GM12891 (cell line): ENCODE results near the gene MGP.
A peak's percentile ranks its signal among the peaks of the same experiment; 100 is the strongest.

ENCODE experiments used
- DNase-seq: peaks from one replicate; pipeline ENCODE4 v3.0.0; 2011; ENCODE audit warnings: low spot score; ENCODE audit not compliant: insufficient read length
- FAIRE-seq: peaks from 2 replicates; lab custom pipeline; 2011; peaks lifted over from hg19 to GRCh38; lab: Jason Lieb, UNC
- PAX5 ChIP-seq: IDR thresholded peaks from 2 replicates; pipeline ENCODE4 v1.6.1; 2011; ENCODE audit warnings: low read length, moderate library complexity, mild to moderate bottlenecking; ENCODE audit not compliant: insufficient read depth, severe bottlenecking
- POLR2A ChIP-seq: IDR thresholded peaks from 2 replicates; pipeline ENCODE4 v1.6.1; 2011; ENCODE audit warnings: low read depth, low read length, control low read depth
- POLR2AphosphoS5 ChIP-seq: IDR thresholded peaks from 2 replicates; pipeline ENCODE4 v1.6.1; 2011; ENCODE audit warnings: low read depth, low read length, control low read depth
- POU2F2 ChIP-seq: IDR thresholded peaks from 2 replicates; pipeline ENCODE4 v1.6.1; 2011; ENCODE audit warnings: low read depth, mild to moderate bottlenecking, control low read depth, low read length, moderate library complexity
- SPI1 ChIP-seq: IDR thresholded peaks from 2 replicates; pipeline ENCODE4 v1.6.1; 2011; ENCODE audit warnings: low read depth, low read length, control low read depth
- TAF1 ChIP-seq: IDR thresholded peaks from 2 replicates; pipeline ENCODE4 v1.6.1; 2011; ENCODE audit warnings: low read depth, low read length, control low read depth

Gene MGP

DNA sequence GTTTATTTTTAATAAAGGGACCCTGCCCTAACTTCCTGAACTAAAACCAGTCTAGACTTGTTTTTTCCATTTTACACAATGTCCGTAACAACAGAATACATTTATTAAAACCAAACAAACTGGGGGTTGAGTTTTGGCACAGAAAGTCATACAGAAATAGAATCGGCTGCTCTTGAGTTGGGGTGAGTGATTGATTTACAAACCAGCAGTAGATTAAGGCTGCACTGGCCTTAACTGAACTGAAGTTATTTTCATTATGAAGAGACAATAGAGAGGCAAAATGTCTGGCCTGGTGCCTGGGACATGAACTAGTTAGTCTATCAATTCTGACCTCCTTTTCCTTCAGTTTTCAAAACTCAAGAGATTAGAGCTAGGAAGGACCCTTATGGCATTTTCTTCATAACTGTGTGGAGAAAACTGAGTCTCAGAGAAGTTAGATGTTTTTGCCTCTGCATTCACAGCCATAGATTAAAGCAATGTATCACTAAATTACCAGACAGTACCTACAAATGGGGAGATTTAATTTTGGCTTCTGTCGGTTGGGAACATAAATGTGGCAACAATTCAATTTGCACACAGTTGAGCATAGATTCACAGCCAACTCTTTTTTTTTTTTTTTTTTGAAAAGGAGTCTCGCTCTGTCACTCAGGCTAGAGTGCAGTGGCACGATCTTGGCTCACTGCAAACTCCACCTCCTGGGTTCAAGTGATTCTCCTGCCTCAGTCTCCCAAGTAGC lies 19.8 kb upstream of the MGP start:
- FAIRE-seq (no peak), DNase-seq (no peak)
- no peak for TF ChIP-seq PAX5
- no peak for TF ChIP-seq POLR2AphosphoS5
- no peak for TF ChIP-seq POU2F2
- no peak for TF ChIP-seq POLR2A
- no peak for TF ChIP-seq TAF1
- TF ChIP-seq SPI1: no peak

DNA sequence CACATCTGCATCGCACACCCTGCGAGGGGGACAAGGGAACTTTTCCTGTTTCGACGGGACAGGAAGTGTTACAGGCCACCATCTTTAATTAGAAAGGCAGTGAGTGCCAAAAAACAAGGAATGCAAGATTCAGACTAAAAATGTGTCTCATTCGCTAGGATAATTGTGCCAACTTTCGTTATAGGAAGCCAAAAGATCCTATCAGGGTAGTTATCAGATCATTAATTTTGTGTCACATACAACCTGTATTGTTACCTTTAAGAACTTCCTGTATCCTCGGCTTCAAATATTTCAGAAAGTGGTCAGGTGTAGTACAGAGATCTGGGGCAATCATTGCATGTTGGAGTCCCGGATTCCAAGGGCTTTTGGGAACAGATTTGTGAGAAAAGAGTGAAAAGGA lies 19.2 kb upstream of the MGP start:
- TF ChIP-seq TAF1 (no peak), POU2F2 (no peak)
- no peak for DNase-seq
- FAIRE-seq: no peak

DNA sequence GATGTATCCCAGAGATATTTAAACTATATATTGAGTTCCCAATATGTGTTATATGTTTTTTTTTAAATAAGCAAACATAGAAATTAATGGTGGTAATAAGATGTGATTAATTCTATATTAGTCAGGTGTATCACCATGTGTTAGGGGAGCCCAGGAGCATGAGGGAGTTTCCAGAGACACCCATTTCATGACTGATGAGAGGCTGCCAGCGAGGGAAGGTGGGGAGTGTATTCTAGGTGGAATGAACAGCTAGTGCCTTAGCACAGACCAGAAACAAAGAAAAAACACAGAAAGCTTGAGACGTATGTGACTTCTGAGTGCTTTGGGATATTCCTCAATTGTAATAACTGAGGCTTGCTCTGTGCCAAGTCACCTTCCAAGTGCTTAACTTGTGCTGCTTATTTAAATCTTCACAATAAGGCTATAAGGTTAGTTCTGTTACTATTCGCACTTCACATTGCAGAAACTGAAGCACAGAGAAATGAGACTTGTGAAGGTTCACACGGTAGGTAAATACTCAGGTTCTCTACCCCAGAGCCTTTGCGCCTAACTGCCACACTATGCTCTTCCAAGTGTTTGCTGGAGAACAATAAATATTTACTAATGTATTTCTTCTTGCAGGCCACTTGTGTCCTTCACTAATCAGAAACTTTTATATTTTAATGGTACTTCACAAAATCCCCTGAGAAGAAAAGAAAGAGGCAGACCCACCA lies 17.9 kb upstream of the MGP start:
- FAIRE-seq (no peak), DNase-seq (no peak)
- no peak for TF ChIP-seq PAX5
- no peak for TF ChIP-seq SPI1
- TF ChIP-seq POU2F2: no peak
- no peak for TF ChIP-seq POLR2A
- TF ChIP-seq POLR2AphosphoS5: no peak
- no peak for TF ChIP-seq TAF1

DNA sequence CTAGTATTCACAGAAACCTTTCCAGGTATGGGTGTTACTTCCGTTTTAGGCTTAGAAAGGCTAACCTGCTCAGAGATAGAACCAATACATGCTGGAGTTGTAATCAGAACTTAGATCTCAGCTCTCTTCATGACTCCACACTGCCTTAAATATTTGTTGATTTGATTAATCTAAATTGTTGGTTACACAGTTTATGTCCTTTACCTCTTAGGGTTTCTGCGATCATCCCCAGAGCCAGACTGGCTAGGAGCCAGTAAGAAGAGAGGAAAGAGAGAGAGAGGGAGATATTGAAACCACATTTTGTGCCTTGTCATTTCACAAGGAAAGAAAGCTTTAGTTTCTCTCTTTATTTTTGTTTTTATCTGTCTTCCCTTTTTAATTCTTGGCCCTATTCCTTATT lies 16.8 kb upstream of the MGP start:
- no peak for TF ChIP-seq POLR2AphosphoS5
- DNase-seq (no peak), FAIRE-seq (no peak)

DNA sequence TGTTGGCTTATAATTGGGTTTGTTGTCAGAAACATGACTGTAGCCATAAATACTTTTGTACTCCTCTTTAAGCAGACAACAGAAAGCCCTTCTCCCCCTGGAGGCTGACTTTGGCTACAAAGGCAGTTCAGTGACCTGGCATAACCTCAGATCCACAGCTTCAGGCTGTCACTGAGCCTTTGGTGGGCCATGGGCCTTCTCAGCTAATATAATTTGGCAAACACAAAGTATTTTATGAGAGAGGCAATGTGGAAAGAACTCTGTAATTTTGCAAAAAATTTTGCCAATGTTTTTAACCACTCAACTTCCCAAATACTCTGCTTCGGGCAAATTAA lies 15.5 kb upstream of the MGP start:
- no peak for DNase-seq
- TF ChIP-seq SPI1 (no peak), TAF1 (no peak), PAX5 (no peak), POLR2AphosphoS5 (no peak), POLR2A (no peak), POU2F2 (no peak)
- FAIRE-seq: no peak

DNA sequence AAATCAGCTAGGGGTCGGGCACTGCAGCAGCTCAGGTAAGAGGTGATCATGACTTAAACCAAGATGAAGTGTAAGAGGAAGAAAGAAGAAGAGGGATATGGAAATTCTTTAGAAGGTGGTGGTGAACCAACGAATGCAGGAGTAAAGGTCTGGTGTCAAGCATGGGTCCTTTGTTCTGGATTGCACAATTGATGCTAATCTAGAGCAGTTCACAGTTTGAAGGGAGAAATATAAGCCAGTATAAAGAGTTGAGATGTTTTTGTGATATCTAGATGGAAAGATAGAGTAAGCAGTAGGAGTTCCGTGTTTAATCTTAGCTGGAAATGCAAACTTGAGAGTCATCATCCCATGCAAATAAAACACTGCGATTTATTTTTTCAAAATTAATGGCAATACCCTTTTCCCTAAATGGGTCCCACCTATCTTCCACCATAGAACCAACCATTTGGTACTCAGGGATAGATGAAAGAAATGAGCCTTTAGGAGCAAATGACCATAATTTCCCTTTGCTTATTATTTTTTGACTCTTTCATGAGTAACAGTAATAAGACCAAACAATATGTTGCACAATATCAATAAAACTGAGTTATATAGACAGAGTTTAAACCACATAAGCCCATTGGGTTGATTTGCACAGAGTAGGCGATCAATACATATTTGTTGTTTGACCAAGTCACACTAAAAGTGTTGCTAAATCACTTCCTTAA lies 15.0 kb upstream of the MGP start:
- no peak for DNase-seq
- TF ChIP-seq TAF1 (no peak), POLR2AphosphoS5 (no peak)
- no peak for FAIRE-seq

DNA sequence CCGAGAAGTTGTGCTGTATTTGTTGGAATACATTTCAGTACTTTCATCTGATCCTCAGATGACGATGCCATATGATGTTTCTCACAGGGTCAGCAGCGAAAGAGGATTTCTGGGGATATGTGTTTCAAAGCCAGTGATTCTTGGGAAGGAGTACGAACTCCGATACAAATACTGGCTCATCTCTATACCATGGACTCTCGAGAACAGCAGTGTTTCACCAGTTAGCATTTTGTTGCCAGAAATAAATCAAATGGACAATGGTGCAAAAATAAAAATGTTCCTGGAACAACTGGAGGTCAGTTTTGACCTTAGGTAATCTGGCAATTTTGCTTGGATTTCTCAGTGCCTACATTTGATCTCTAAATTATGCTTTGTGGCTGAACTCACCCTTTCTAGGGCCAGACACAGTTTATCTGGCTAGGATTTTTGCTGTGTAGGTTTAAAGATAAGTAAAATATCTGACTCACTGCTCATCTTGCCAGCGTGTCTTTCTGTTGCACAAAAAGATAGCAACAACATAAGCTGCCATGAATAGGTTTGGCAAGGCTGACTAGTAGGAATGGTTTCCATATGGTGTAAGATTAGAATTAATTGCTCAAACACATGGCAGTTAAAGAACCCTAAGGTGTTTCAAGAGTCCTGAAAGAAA lies 11.0 kb upstream of the MGP start:
- DNase-seq: no peak

DNA sequence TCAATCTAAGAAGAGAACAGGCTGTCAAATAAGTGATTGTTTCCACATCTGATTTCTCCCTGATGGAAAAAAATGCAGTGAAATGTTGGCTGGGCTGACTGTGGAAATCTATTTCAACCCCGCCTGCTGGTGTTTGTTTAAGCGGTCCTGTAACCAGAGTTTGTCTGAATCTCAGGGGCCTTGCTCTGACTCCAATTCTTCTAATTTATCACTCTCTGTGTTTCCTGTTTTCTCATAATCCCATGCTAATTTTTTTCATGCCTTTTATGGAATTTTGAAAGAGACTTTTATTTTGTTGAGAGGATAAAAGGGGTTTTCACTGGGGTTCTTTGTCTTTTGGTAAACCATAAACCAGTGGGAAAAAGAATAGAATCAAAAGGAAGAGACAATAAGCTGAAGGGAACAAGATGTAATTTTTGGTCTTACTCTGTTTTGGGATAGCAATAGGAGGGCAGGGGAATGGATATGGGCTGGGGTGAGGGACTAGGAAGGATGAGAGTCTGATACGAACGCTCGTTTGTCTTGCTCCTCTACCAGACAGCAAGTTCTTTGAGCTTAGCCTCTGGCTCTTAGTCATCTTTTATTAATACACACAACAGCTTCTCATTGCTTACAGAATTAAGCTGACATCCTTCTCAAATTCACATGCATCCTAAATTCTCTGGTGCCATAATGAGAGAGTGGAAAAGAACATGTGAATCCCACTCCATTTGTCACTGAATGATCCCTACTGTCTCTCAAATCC lies 8.0 kb upstream of the MGP start:
- no peak for TF ChIP-seq POLR2A
- TF ChIP-seq POU2F2: no peak
- DNase-seq (no peak), FAIRE-seq (no peak)

More for the DNA sequence above, 11.0 kb upstream of the MGP start:
- FAIRE-seq: no peak
- no peak for TF ChIP-seq TAF1

DNA sequence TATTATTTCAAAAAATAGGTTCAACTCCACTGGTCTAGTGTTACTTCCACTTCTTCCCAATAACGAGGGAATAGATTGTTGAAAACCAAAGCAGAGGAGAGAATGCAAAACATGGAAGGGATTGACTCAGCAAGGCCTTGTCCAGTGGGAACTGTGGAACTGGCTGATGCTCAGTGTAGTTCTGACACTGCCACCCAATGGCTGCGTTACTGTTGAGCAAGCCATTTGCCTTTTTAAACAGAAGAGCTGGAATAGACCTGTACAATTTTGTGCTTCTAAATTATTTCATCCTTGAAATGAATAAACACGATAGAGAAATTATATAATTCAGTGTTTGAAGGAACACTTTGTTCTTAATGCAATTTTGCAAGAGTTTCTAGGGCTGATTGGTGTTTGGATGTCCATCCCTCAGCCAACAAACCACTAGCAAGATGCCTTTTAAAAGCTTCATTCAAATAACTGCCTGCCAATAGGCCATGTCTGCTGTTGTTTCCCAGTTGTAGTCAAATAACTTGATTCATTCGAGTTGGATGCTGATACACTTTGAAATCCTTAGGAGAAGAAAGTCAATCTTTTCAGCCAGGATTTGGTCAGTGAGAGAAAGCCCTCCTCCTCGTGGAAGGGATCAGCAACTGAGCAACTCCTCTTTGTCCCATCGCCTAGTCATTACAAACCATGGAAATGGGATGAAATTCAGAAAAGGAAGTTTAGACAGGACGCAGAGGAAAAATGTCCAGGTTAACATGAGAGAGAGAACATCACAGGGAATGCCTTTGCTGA lies 7.3 kb upstream of the MGP start:
- FAIRE-seq (peak; percentile 60), DNase-seq (no peak)
- TF ChIP-seq SPI1: no peak
- TF ChIP-seq PAX5: no peak
- TF ChIP-seq POLR2A: no peak
- no peak for TF ChIP-seq TAF1
- TF ChIP-seq POU2F2: no peak
- no peak for TF ChIP-seq POLR2AphosphoS5

DNA sequence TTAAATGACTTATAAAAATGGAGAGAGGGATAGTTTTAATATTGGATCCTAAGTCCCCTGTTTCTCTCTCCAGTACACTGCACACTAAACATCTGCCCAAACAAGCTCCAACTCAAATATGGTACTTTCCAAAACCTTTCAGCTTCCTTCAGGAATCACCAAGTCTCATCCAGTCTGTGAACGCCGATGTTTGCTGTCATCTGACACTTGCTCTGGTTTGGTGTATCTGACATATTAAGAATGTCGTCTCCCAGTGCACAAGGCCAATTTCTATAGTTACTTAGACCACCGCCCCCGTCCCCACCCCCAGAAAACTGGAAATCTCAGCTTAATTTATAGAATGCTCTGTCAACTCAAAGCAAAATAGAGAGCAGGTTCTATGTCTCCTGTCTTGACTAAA lies 5.0 kb upstream of the MGP start:
- FAIRE-seq (no peak), DNase-seq (no peak)
- TF ChIP-seq POLR2A: no peak
